COR-L47 (cell line): Measurements from ENCODE around the gene TNIK.
"Not testable (repeated sequence)": the region's sequence is repeated elsewhere in the genome, so short reads cannot be mapped to it uniquely, and the experiment has no call there.

Experiments
- DNase-seq: peaks from one replicate; lab custom pipeline; 2025; lab: John Stamatoyannopoulos, UW

Gene TNIK

GRCh38 chr3:171126478-171127209, 333.6 kb downstream of the TNIK start:
- no peak for DNase-seq

- no peak for DNase-seq
Observed at GRCh38 chr3:171125010-171125409, 335.2 kb downstream of the TNIK start.

GRCh38 chr3:171123915-171124314, 336.3 kb downstream of the TNIK start:
- no peak for DNase-seq

GRCh38 chr3:171122861-171123260, 337.3 kb downstream of the TNIK start:
- no peak for DNase-seq

GRCh38 chr3:171122240-171122639, 338.0 kb downstream of the TNIK start:
- no peak for DNase-seq

GRCh38 chr3:171121801-171122200, 338.4 kb downstream of the TNIK start:
- DNase-seq: no peak

- not testable (repeated sequence) for DNase-seq
Observed at GRCh38 chr3:171119402-171119801, 340.8 kb downstream of the TNIK start.

GRCh38 chr3:171118993-171119392, 341.2 kb downstream of the TNIK start:
- DNase-seq: not testable (repeated sequence)

- no peak for DNase-seq
Observed at GRCh38 chr3:171116824-171117395, 343.3 kb downstream of the TNIK start.

GRCh38 chr3:171116365-171116764, 343.8 kb downstream of the TNIK start:
- no peak for DNase-seq

GRCh38 chr3:171115667-171116066, 344.5 kb downstream of the TNIK start:
- no peak for DNase-seq

GRCh38 chr3:171113716-171114115, 346.5 kb downstream of the TNIK start:
- DNase-seq: no peak

GRCh38 chr3:171110715-171111114, 349.5 kb downstream of the TNIK start:
- DNase-seq: no peak

- DNase-seq: no peak
Observed at GRCh38 chr3:171108066-171108465, 352.1 kb downstream of the TNIK start.

- no peak for DNase-seq
Observed at GRCh38 chr3:171103185-171103584, 357.0 kb downstream of the TNIK start.

GRCh38 chr3:171101982-171102641, 358.1 kb downstream of the TNIK start:
- no peak for DNase-seq

- no peak for DNase-seq
Observed at GRCh38 chr3:171099911-171100310, 360.3 kb downstream of the TNIK start.

GRCh38 chr3:171095063-171095462, 365.1 kb downstream of the TNIK start:
- no peak for DNase-seq

GRCh38 chr3:171094411-171094810, 365.8 kb downstream of the TNIK start:
- no peak for DNase-seq

GRCh38 chr3:171093462-171093861, 366.7 kb downstream of the TNIK start:
- DNase-seq: no peak

- DNase-seq: no peak
Observed at GRCh38 chr3:171092467-171092911, 367.7 kb downstream of the TNIK start.

GRCh38 chr3:171090321-171090720, 369.9 kb downstream of the TNIK start:
- DNase-seq: no peak
